Measurements from ENCODE around the gene PLEKHG2. TPM values are rescaled to one million over a fixed set of nuclear protein-coding genes. Genes with fewer than 3 reads are reported as not detected.

Gene PLEKHG2
- total RNA-seq, 1 donor from 2014 or later, result 43.9 TPM

DNA sequence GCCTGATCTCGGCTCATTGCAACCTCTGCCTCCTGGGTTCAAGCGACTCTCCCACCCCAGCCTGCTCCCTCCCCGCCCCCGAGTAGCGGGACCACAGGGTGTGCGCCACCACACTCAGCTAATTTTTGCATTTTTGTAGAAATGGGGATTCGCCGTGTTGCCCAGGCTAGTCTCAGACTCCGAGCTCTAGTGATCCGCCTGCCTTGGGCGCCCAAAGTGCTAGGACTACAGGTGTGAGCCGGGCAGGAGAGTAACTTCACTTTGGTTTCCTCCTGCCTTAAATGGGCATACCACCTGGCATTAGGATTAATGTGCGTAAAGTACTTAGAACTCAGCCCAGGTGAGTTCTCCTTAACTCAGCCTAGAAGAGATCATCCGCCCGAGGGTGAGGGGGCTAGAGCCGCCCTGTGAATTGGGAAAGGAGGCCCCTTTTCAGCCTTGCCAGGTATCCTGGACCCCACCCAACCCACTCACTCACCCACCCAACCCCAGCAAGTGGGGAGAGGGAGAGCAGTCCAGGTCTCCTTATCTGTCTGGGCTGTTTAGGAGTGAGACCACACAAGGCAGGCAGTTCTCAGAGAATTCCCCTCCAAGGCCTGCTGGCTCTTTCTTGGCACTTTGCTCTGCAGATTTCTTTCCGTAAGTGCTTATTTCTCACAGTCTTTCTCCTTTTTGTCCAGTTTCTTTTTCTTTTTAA lies 7.1 kb upstream of the PLEKHG2 start:
- Mint-ChIP-seq H3K9me3 (no peaks in the 10 kb centered on the region), H3K4me1 (ENCODE audit: low read depth) (peaks cover 60% of the 10 kb centered on the region), H3K4me3 (peak overlapping the region; percentile 53), H3K36me3 (ENCODE audit: low read depth) (peaks cover 13% of the 10 kb centered on the region), H3K27ac (peak overlapping the region; percentile 55), H3K27me3 (ENCODE audit: insufficient read depth) (no peaks in the 10 kb centered on the region)
- DNase-seq (ENCODE audit: low spot score), result no peak
- intact Hi-C loops (cut with micrococcal nuclease), result no loop called here

- Mint-ChIP-seq H3K4me1 (ENCODE audit: low read depth) (peaks cover 60% of the 10 kb centered on the region), H3K36me3 (ENCODE audit: low read depth) (peaks cover 13% of the 10 kb centered on the region), H3K4me3 (peak overlapping the region; percentile 89), H3K27ac (peak overlapping the region; percentile 94), H3K9me3 (no peaks in the 10 kb centered on the region), H3K27me3 (ENCODE audit: insufficient read depth) (no peaks in the 10 kb centered on the region)
- intact Hi-C loops (cut with micrococcal nuclease), result no loop called here
- peak; percentile 66 for DNase-seq (ENCODE audit: low spot score)
Measured at GRCh38 chr19:39405958-39406655, 6.4 kb upstream of the PLEKHG2 start.

DNA sequence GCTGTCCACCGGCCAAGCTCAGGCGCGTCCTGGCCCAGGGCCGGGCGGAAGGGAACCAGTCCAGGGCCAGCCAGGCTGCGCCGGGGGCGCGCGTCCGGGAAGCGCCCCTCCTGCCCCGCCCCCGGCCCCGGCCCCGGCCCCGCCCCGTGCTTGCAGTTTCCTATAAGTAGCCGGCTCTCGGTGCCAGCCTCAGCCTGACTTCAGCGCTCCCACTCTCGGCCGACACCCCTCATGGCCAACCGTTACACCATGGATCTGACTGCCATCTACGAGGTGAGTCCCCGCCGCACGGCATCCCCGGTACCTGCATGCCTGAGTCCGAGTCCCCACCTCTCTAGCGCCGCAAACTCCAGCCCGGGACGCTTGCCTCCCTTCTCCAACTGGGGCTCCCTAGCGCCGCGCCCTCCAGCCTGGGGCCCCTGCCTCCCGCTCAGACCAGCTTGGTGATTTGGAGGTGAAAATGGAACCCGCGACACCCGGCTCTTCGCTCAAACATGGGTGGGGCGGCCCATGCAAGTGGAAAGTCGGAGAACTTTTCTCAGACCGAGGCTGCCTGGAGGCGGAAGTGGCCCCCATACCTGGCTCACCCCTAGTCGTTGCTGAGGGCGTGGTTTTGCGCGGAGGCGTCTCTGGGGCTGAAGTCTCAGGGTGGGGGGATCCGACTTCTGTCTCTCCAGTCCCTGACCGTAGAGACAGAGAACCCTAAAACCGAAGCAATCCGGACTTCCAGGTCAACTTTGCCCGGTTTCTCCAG lies 5.6 kb upstream of the PLEKHG2 start, which contains the start of gene ZFP36:
ZFP36 (plus strand) TSS at position 192 of the 754 bp plus-strand sequence; CDS start at position 250, 58 bp downstream.
- H3K27ac Mint-ChIP-seq, result peak within 1 kb of the TSS; percentile 94

DNA sequence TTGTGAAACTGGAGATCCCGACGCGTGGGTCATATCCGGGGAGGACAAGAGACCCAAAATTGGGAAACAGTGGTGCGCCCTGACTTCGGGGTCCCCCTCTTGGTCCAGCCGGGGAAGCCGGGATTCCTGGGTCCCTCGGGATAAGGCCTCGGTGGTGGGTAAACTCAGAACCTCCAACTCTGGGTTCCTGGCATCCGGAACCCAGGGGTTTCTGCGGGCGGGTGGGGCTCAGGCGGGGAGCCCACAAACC lies 5.1 kb upstream of the PLEKHG2 start:
- Mint-ChIP-seq H3K4me3 (peak overlapping the region; percentile 96), H3K27me3 (ENCODE audit: insufficient read depth) (no peaks in the 10 kb centered on the region), H3K4me1 (ENCODE audit: low read depth) (peaks cover 58% of the 10 kb centered on the region), H3K36me3 (ENCODE audit: low read depth) (peaks cover 13% of the 10 kb centered on the region), H3K9me3 (no peaks in the 10 kb centered on the region), H3K27ac (peak overlapping the region; percentile 91)
- intact Hi-C loops (cut with micrococcal nuclease), result no loop called here
- no peak for DNase-seq (ENCODE audit: low spot score)

More for the DNA sequence above, 5.6 kb upstream of the PLEKHG2 start, which contains the start of gene ZFP36:
- Mint-ChIP-seq H3K36me3 (ENCODE audit: low read depth) (peaks cover 13% of the 10 kb centered on the region), H3K4me3 (peak within 1 kb of the TSS; percentile 96), H3K27me3 (ENCODE audit: insufficient read depth) (no peaks in the 10 kb centered on the region), H3K9me3 (no peaks in the 10 kb centered on the region), H3K4me1 (ENCODE audit: low read depth) (peaks cover 60% of the 10 kb centered on the region)
- DNase-seq (ENCODE audit: low spot score), result peak; percentile 77
- intact Hi-C loops (cut with micrococcal nuclease), result no loop called here

GRCh38 chr19:39407660-39408391 lies 4.6 kb upstream of the PLEKHG2 start:
- intact Hi-C loops (cut with micrococcal nuclease), result no loop called here
- peaks cover 13% of the 10 kb centered on the region for H3K36me3 Mint-ChIP-seq (ENCODE audit: low read depth)
- H3K27ac Mint-ChIP-seq, result peak overlapping the region; percentile 93
- H3K4me3 Mint-ChIP-seq, result peak overlapping the region; percentile 96
- no peaks in the 10 kb centered on the region for H3K9me3 Mint-ChIP-seq
- DNase-seq (ENCODE audit: low spot score), result peak; percentile 71
- no peaks in the 10 kb centered on the region for H3K27me3 Mint-ChIP-seq (ENCODE audit: insufficient read depth)
- peaks cover 53% of the 10 kb centered on the region for H3K4me1 Mint-ChIP-seq (ENCODE audit: low read depth)

- H3K9me3 Mint-ChIP-seq, result no peaks in the 10 kb centered on the region
- no peaks in the 10 kb centered on the region for H3K27me3 Mint-ChIP-seq (ENCODE audit: insufficient read depth)
- peak overlapping the region; percentile 93 for H3K27ac Mint-ChIP-seq
- peak overlapping the region; percentile 96 for H3K4me3 Mint-ChIP-seq
- no peak for DNase-seq (ENCODE audit: low spot score)
- intact Hi-C loops (cut with micrococcal nuclease), result no loop called here
- peaks cover 52% of the 10 kb centered on the region for H3K4me1 Mint-ChIP-seq (ENCODE audit: low read depth)
- peaks cover 13% of the 10 kb centered on the region for H3K36me3 Mint-ChIP-seq (ENCODE audit: low read depth)
Measured at GRCh38 chr19:39408392-39409207, 3.9 kb upstream of the PLEKHG2 start.

GRCh38 chr19:39409208-39410016 lies 3.1 kb upstream of the PLEKHG2 start:
- no peaks in the 10 kb centered on the region for H3K9me3 Mint-ChIP-seq
- intact Hi-C loops (cut with micrococcal nuclease), result loop anchor here (5.0 kb wide), 1 partner anchor 1853 kb away; the partner anchor contains the start of gene HNRNPUL1
- peak overlapping the region; percentile 92 for H3K27ac Mint-ChIP-seq
- no peaks in the 10 kb centered on the region for H3K27me3 Mint-ChIP-seq (ENCODE audit: insufficient read depth)
- peaks cover 16% of the 10 kb centered on the region for H3K36me3 Mint-ChIP-seq (ENCODE audit: low read depth)
- H3K4me1 Mint-ChIP-seq (ENCODE audit: low read depth), result peaks cover 54% of the 10 kb centered on the region
- DNase-seq (ENCODE audit: low spot score), result peak; percentile 72
- H3K4me3 Mint-ChIP-seq, result peak overlapping the region; percentile 96

DNA sequence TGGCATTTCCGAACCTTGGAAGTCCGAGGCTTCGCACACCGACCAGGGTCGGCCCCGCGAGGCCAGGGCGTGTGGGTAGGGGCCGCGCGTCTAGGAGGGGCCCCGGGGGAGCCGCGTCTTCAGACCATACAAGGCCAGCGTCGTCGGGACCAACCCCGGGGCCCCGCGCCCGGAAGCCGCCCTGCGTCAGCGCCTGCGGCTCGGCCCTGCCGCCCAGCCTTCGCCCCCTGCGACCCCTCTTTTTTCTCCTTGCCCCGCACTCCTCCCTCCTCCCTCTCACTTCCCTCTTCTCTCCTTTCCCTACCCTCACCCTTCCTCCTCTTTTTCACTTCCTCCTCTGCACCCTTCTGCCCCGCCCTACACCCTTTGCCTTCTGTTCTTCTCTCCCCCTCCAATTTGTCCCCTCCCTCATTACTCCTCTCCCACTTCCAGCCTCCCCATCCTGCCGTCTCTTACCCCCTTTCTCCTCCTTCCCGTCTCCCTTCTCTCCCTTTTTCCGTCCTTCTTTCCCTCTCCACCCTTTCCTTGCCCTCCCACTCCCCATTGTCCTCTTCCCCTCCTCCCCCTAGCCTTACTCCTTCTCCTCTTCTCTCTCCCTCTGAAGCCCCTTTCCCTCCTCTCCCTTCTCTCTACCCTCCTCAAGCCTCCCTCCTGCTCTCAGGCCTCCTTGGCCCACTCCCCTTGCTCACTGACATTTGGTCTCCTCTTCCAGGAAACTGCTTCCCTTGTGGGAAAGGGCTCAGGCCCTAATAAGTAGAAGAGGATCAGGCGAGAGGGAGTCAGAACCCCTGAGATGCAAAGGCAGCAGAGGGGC lies 2.2 kb upstream of the PLEKHG2 start:
- peaks cover 18% of the 10 kb centered on the region for H3K36me3 Mint-ChIP-seq (ENCODE audit: low read depth)

DNA sequence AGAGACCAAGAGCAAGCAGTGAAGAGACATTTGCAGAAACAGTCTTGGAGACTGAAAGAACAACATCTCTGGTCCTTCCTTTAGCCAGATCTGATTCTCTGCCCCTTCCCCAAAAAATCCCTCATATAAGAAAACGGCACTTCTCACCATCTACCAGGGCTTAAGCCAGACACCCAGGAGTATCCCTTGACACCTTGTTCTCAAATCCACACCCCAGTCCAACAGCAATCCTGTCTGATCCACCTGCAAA lies 1.7 kb upstream of the PLEKHG2 start:
- no peak for DNase-seq (ENCODE audit: low spot score)
- Mint-ChIP-seq H3K27ac (peak overlapping the region; percentile 86), H3K36me3 (ENCODE audit: low read depth) (peaks cover 18% of the 10 kb centered on the region), H3K27me3 (ENCODE audit: insufficient read depth) (no peaks in the 10 kb centered on the region), H3K4me3 (peak overlapping the region; percentile 96), H3K9me3 (no peaks in the 10 kb centered on the region), H3K4me1 (ENCODE audit: low read depth) (peaks cover 52% of the 10 kb centered on the region)
- intact Hi-C loops (cut with micrococcal nuclease), result loop anchor here (1.0 to 5.0 kb wide), 3 partner anchors 13 to 1852 kb away; partner anchors contain the start of gene HNRNPUL1

More for the DNA sequence above, 2.2 kb upstream of the PLEKHG2 start:
- peak; percentile 64 for DNase-seq (ENCODE audit: low spot score)
- peak overlapping the region; percentile 96 for H3K4me3 Mint-ChIP-seq
- H3K27ac Mint-ChIP-seq, result peak overlapping the region; percentile 86
- H3K4me1 Mint-ChIP-seq (ENCODE audit: low read depth), result peaks cover 57% of the 10 kb centered on the region
- no peaks in the 10 kb centered on the region for H3K9me3 Mint-ChIP-seq
- intact Hi-C loops (cut with micrococcal nuclease), result loop anchor here (5.0 kb wide), 1 partner anchor 1852 kb away; the partner anchor contains the start of gene HNRNPUL1
- H3K27me3 Mint-ChIP-seq (ENCODE audit: insufficient read depth), result no peaks in the 10 kb centered on the region

- intact Hi-C loops (cut with micrococcal nuclease), result loop anchor here (1.0 to 5.0 kb wide), 3 partner anchors 14 to 1851 kb away; partner anchors contain the start of gene HNRNPUL1
- Mint-ChIP-seq H3K4me3 (peak overlapping the region; percentile 96), H3K27me3 (ENCODE audit: insufficient read depth) (no peaks in the 10 kb centered on the region), H3K9me3 (no peaks in the 10 kb centered on the region), H3K36me3 (ENCODE audit: low read depth) (peaks cover 18% of the 10 kb centered on the region), H3K4me1 (ENCODE audit: low read depth) (peaks cover 48% of the 10 kb centered on the region), H3K27ac (peak overlapping the region; percentile 86)
- DNase-seq (ENCODE audit: low spot score), result no peak
Measured at GRCh38 chr19:39411081-39411831, 1.2 kb upstream of the PLEKHG2 start.

Measured in activated T-helper 1 cell treated with anti-CD3 and anti-CD28 coated beads, Interleukin-12 subunit alpha, Interleukin-12 subunit beta, Interleukin-2, Interleukin-4 antibody, amounts not matched to agents 30 ng/mL and 10 ng/mL and 1 ng/mL, durations not matched to agents 14 hours and 24 hours and 36 hours (primary cell).